Neural progenitor cell (in vitro differentiated cells): ENCODE data around the gene GDF2. TPM values are rescaled to one million over a fixed set of nuclear protein-coding genes. Genes with fewer than 3 reads are reported as not detected.

Experiments
- DNase-seq: peaks from one replicate; pipeline ENCODE4 v3.0.0-alpha.2; 2016; ENCODE audit warnings: low spot score
- H2AFZ ChIP-seq: fragments of 200-600 bp; sonication (generic); replicated peaks from 2 replicates; pipeline ENCODE4 v1.6.1; 2016; ENCODE audit warnings: antibody characterized with exemption
- H3F3A ChIP-seq: fragments of 200-600 bp; sonication (generic); 2 replicates; pipeline ENCODE4 v1.6.1; 2016; ENCODE audit warnings: antibody characterized with exemption, low read depth
- H3K27ac ChIP-seq: fragments of 200-600 bp; sonication (generic); 2 replicates; pipeline ENCODE4 v1.5.1; 2016; ENCODE audit warnings: mild to moderate bottlenecking
- H3K27me3 ChIP-seq: fragments of 200-600 bp; sonication (generic); 2 replicates; pipeline ENCODE4 v1.6.1; 2016; ENCODE audit warnings: mild to moderate bottlenecking, moderate library complexity
- H3K36me3 ChIP-seq: fragments of 200-600 bp; sonication (generic); 2 replicates; pipeline ENCODE4 v1.5.1; 2016
- H3K4me1 ChIP-seq: fragments of 200-600 bp; sonication (generic); 2 replicates; pipeline ENCODE4 v1.6.1; 2016; ENCODE audit warnings: mixed run types
- H3K4me2 ChIP-seq: fragments of 200-600 bp; sonication (generic); 2 replicates; pipeline ENCODE4 v1.6.1; 2016
- H3K4me3 ChIP-seq: fragments of 200-600 bp; sonication (generic); 2 replicates; pipeline ENCODE4 v1.5.1; 2016
- H3K79me2 ChIP-seq: fragments of 200-600 bp; sonication (generic); 2 replicates; pipeline ENCODE4 v1.6.1; 2016; ENCODE audit warnings: low read depth
- H3K9ac ChIP-seq: fragments of 200-600 bp; sonication (generic); 2 replicates; pipeline ENCODE4 v1.6.1; 2016
- H3K9me3 ChIP-seq: fragments of 200-600 bp; sonication (generic); 2 replicates; pipeline ENCODE4 v1.5.1; 2016; ENCODE audit warnings: low read depth
- H4K20me1 ChIP-seq: fragments of 200-600 bp; sonication (generic); 2 replicates; pipeline ENCODE4 v1.6.1; 2016; ENCODE audit warnings: low read depth
- H3K27ac Mint-ChIP-seq: 3 replicates; pipeline ENCODE4 v1.8.0; 2021; ENCODE audit warnings: mixed read lengths
- H3K27me3 Mint-ChIP-seq: 2 replicates; pipeline ENCODE4 v1.8.0; 2022; ENCODE audit warnings: low read depth, mild to moderate bottlenecking, inconsistent platforms, moderate library complexity, mixed read lengths; ENCODE audit not compliant: insufficient read depth
- H3K36me3 Mint-ChIP-seq: 3 replicates; pipeline ENCODE4 v1.8.0; 2021; ENCODE audit warnings: mixed read lengths
- H3K4me1 Mint-ChIP-seq: 3 replicates; pipeline ENCODE4 v1.8.0; 2021; ENCODE audit warnings: mixed read lengths
- H3K4me3 Mint-ChIP-seq: 3 replicates; pipeline ENCODE4 v1.8.0; 2021; ENCODE audit warnings: mild to moderate bottlenecking, moderate library complexity, mixed read lengths
- H3K9me3 Mint-ChIP-seq: 3 replicates; pipeline ENCODE4 v1.8.0; 2020; ENCODE audit warnings: mixed read lengths
- CTCF ChIP-seq: fragments of 200-600 bp; sonication (generic); IDR thresholded peaks from 2 replicates; pipeline ENCODE4 v1.5.1; 2017; ENCODE audit warnings: antibody characterized with exemption, mild to moderate bottlenecking
- EZH2 ChIP-seq: fragments of 200-600 bp; sonication (generic); IDR thresholded peaks from 2 replicates; pipeline ENCODE4 v1.6.1; 2017; ENCODE audit warnings: antibody characterized with exemption, mild to moderate bottlenecking, moderate library complexity
- EZH2phosphoT487 ChIP-seq: fragments of 200-600 bp; sonication (generic); IDR thresholded peaks from 2 replicates; pipeline ENCODE4 v1.6.1; 2017; ENCODE audit warnings: antibody characterized with exemption
- total RNA-seq: library from RNA; depleted of rRNA; stranded (reverse); fragments of >200 nt; gene quantifications from 2 replicates; pipeline ENCODE4 v1.2.3, GENCODE V29; 2015; ENCODE audit warnings: low replicate concordance

Gene GDF2
- total RNA-seq, 1 donor from 2014 or later: not detected

DNA sequence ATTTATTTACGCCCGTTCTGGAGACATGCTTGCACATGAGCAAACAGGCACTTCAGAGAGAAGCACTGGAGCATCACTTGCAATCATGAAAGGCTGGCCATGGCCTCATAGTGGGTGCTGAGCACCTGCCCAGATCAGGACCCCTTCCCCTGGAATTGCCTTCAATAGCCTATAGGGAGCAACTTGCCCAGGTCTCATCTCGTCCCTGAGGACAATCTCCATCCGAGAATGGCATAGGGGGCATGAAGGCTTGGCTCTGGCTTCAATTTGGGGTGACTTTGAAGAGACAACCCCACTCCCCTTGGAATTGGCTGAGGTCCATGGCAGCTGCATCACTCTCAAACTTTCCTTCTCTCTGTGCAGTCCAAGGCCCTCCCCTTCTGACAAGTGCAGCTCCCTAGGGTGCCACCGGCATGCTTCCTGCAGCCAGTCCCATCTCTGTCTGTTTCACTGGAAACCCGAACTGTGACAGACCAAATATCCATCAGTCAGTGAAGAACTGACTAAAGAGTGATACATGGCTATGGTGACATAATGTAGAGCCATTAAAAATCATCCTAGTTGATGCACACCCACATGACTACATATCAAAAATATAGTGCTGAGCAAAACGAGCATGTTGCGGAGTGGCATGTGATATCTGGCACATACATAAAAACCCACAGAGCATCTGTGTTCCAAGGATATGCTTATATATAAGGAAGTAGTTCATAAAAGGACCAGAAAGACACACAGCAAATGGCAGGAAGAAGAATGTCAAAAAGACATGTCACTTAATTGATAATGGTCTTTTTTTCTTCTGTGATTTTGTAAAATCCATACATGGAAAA, 12.4 kb downstream of the GDF2 start:
- Histone ChIP-seq H3K9me3 (no peaks in the 10 kb centered on the region), H3K27me3 (no peaks in the 10 kb centered on the region), H3K79me2 (no peaks in the 10 kb centered on the region), H3F3A (no peaks in the 10 kb centered on the region), H3K36me3 (no peaks in the 10 kb centered on the region), H3K9ac (no peak overlapping the region), H4K20me1 (no peaks in the 10 kb centered on the region), H3K27ac (no peak overlapping the region), H3K4me1 (no peaks in the 10 kb centered on the region), H3K4me3 (no peak overlapping the region), H3K4me2 (no peak overlapping the region), H2AFZ (no peak overlapping the region)
- Mint-ChIP-seq H3K4me3 (no peak overlapping the region), H3K27ac (no peak overlapping the region), H3K4me1 (peaks cover 11% of the 10 kb centered on the region), H3K9me3 (no peaks in the 10 kb centered on the region), H3K36me3 (no peaks in the 10 kb centered on the region), H3K27me3 (peaks cover 12% of the 10 kb centered on the region)
- TF ChIP-seq CTCF (no peak), EZH2 (no peak), EZH2phosphoT487 (no peak)
- DNase-seq: no peak

DNA sequence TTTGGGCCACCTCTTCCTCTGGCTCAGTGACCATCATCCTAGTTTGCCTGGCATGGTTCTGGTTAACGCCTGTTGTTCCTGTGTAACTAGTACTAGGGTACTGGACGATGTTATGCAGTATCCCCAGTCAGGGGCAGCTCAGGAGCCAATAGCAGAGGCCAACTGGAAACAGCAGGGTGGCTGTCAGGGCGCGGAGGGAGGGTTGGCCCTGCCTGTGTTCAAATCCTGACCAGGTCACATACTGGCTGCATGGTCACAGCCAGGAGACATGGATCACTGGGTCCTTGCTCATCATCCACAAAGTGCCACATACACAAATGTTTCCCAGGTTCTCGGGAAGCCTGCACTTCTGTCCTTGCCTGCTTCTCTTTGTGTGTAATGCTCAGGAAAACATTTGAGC, 13.7 kb downstream of the GDF2 start:
- H3K27ac ChIP-seq: no peak overlapping the region
- H4K20me1 ChIP-seq: no peaks in the 10 kb centered on the region
- H3F3A ChIP-seq: no peaks in the 10 kb centered on the region
- no peaks in the 10 kb centered on the region for H3K27me3 ChIP-seq
- H3K4me3 ChIP-seq: no peak overlapping the region
- H3K79me2 ChIP-seq: no peaks in the 10 kb centered on the region
- H3K9me3 ChIP-seq: no peaks in the 10 kb centered on the region
- no peak for DNase-seq
- Mint-ChIP-seq H3K4me1 (peaks cover 14% of the 10 kb centered on the region), H3K27ac (no peak overlapping the region), H3K36me3 (no peaks in the 10 kb centered on the region), H3K27me3 (peaks cover 8% of the 10 kb centered on the region), H3K9me3 (no peaks in the 10 kb centered on the region), H3K4me3 (no peak overlapping the region)
- TF ChIP-seq EZH2phosphoT487: no peak
- TF ChIP-seq CTCF: no peak
- TF ChIP-seq EZH2: no peak
- no peaks in the 10 kb centered on the region for H3K36me3 ChIP-seq
- no peak overlapping the region for H2AFZ ChIP-seq
- H3K9ac ChIP-seq: no peak overlapping the region
- no peaks in the 10 kb centered on the region for H3K4me1 ChIP-seq
- H3K4me2 ChIP-seq: no peak overlapping the region

- Histone ChIP-seq H3K36me3 (no peaks in the 10 kb centered on the region), H3K79me2 (no peaks in the 10 kb centered on the region), H3K4me1 (no peaks in the 10 kb centered on the region), H3K27ac (no peak overlapping the region), H3K4me2 (no peak overlapping the region), H3K27me3 (no peaks in the 10 kb centered on the region), H2AFZ (no peak overlapping the region), H3F3A (no peaks in the 10 kb centered on the region), H3K9me3 (no peaks in the 10 kb centered on the region), H3K4me3 (no peak overlapping the region), H4K20me1 (no peaks in the 10 kb centered on the region), H3K9ac (no peak overlapping the region)
- H3K4me1 Mint-ChIP-seq: peaks cover 14% of the 10 kb centered on the region
- no peak overlapping the region for H3K4me3 Mint-ChIP-seq
- H3K36me3 Mint-ChIP-seq: no peaks in the 10 kb centered on the region
- peaks cover 7% of the 10 kb centered on the region for H3K27me3 Mint-ChIP-seq
- no peak overlapping the region for H3K27ac Mint-ChIP-seq
- DNase-seq: no peak
- TF ChIP-seq EZH2phosphoT487: no peak
- no peak for TF ChIP-seq CTCF
- no peak for TF ChIP-seq EZH2
- H3K9me3 Mint-ChIP-seq: no peaks in the 10 kb centered on the region
Measured at GRCh38 chr10:47336387-47337134, 14.3 kb downstream of the GDF2 start.
